ENCODE data around the gene JAK2. TPM values are rescaled to one million over a fixed set of nuclear protein-coding genes. Genes with fewer than 3 reads are reported as not detected.
"Not testable (repeated sequence)": the region's sequence is repeated elsewhere in the genome, so short reads cannot be mapped to it uniquely, and the experiment has no call there.

The JAK2 gene
- total RNA-seq, 1 experiment from 2014 or later, result 9.0 TPM

DNA sequence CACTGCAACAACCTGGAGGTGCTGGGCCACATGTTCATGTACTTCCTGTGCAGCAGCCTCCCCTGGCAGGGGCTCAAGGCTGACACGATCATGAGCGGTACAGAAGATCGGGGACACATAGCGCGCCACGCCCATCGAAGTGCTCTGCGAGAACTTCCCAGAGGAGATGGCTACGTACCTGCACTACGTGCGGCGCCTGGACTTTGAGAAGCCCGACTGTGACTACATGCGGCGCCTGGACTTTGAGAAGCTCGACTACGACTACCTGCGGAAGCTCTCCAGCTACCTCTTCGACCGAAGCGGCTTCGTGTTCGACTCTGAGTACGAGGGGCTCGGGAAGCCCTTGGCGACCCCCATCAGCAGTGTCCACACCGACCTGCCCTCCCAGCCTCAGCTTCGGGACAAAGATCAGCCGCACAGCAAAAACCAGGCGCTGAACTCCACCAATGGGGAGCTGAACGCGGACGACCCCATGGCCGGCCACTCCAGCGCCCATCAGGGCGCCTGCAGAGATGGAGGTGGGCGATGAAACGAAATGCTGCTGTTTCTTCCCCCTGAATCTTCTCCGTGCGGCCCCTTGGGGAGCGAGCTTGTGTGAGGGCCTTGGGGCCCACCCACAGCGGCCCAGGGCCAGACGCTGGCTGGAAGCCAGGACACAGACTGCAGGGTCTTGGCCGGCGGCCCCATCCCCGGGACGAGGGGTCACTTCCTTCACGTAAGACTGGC, 56.5 kb downstream of the JAK2 start:
- DNase-seq (ENCODE audit: low read depth), result no peak

GRCh38 chr9:5042661-5043178, 57.6 kb downstream of the JAK2 start:
- no peak for DNase-seq (ENCODE audit: low read depth)

DNA sequence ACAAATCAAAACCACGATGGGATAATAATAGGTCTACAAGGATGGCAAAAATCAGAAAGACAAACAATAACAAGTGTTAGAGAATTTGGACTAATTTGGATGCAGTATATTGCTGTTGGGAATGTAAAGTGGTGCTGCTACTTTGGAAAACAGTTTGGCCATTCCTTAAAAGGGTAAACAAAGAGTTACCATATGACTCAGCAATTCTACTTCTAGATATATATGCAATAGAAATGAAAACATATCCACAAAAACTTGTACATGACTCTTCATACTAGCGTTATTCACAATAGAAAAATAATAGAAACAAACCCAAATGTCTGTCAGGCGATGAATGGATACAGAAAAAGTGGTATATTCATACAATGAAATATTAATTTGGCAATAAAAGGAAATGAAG, 58.3 kb downstream of the JAK2 start:
- no peak for DNase-seq (ENCODE audit: low read depth)

DNA sequence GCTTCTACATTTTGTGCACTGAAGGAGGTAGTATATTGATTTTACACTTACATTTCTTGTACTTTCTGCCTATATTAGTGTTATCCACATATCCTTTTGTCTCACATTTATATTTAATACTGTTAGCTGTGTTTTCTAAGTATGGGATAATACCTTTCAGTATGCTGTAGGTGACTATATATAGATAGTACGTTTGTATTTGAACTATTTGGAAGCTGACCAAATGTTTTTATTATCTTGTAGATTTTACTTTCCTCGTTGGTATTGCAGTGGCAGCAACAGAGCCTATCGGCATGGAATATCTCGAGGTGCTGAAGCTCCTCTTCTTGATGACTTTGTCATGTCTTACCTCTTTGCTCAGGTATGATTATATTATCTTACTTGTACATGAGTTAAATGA, 59.1 kb downstream of the JAK2 start:
- no peak for DNase-seq (ENCODE audit: low read depth)

- peak; percentile 49 for DNase-seq (ENCODE audit: low read depth)
Measured at GRCh38 chr9:5052838-5053237, 67.8 kb downstream of the JAK2 start.

GRCh38 chr9:5062631-5063030, 77.6 kb downstream of the JAK2 start:
- DNase-seq (ENCODE audit: low read depth), result no peak

- no peak for DNase-seq (ENCODE audit: low read depth)
Measured at GRCh38 chr9:5072871-5073270, 87.8 kb downstream of the JAK2 start.

- no peak for DNase-seq (ENCODE audit: low read depth)
Measured at GRCh38 chr9:5073701-5074100, 88.6 kb downstream of the JAK2 start.

- no peak for DNase-seq (ENCODE audit: low read depth)
Measured at GRCh38 chr9:5085993-5086392, 100.9 kb downstream of the JAK2 start.

DNA sequence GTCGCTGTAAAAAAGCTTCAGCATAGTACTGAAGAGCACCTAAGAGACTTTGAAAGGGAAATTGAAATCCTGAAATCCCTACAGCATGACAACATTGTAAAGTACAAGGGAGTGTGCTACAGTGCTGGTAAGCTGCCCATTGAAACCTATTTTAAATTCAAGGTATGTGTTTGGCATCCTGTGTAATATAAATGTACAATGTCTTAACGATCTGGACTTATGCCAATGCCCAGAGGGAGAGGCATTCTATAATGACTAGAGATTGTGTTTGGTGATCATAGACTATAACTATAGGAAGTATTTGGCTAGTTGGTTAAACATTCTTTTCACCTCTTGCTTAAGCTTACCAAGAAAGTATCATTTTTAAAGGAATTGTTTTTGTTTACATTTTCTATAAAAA, 104.7 kb downstream of the JAK2 start:
- no peak for DNase-seq (ENCODE audit: low read depth)

DNA sequence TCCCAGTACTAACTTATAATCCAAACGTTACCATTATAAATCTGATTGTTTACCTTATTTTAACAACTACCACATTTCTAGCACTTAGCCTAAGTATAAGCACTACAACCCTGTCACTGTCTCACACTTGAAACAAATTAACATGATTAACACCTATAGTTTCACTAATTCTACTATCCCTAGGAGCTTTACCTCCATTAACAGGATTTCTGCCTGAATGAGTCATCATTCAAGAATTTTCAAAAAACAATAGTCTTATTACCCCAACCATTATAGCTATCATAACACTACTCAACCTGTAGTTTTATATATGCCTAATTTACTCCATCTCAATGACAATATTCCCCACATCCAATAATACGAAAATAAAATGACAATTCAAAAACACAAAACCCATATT, 110.7 kb downstream of the JAK2 start:
- DNase-seq (ENCODE audit: low read depth), result no peak

- no peak for DNase-seq (ENCODE audit: low read depth)
Measured at GRCh38 chr9:5099466-5099865, 114.4 kb downstream of the JAK2 start.

DNA sequence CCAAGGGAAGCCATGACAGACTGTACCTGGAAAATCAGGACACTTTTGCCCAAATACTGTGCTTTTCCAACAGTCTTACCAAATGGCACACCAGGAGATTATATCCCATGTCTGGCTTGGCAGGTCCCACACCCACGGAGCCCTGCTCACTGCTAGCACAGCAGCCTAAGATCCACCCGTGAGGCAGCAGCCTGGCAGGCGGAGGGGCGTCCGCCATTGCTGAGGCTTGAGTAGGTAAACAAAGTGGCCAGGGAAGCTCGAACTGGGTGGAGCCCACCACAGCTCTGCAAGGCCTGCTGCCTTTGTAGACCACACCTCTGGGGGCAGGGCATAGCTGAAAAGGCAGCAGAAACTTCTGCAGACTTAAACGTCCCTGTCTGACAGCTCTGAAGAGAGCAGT, 116.1 kb downstream of the JAK2 start:
- not testable (repeated sequence) for DNase-seq (ENCODE audit: low read depth)

- DNase-seq (ENCODE audit: low read depth), result not testable (repeated sequence)
Measured at GRCh38 chr9:5106517-5106916, 121.4 kb downstream of the JAK2 start.

GRCh38 chr9:5110867-5111681, 126.0 kb downstream of the JAK2 start:
- no peak for DNase-seq (ENCODE audit: low read depth)

DNA sequence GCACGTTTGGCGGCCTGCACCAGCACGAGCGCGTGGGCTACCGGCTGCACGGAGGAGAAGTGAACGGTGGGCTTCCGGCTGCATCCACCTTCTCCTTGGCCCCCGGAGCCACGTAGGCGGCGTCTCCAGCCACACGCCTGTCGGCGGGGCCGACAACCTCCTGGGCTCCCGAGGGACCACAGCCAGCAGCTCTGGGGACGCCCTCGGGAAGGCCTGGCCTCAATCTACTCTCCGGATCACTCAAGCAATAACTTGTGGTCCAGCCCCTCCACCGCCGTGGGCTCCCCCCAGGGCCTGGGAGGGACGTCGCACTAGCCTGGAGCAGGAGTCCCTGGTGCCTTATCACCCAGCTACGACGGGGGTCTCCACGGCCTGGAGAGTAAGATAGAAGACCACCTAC, 126.6 kb downstream of the JAK2 start:
- DNase-seq (ENCODE audit: low read depth), result no peak

GRCh38 chr9:5112109-5112592, 127.1 kb downstream of the JAK2 start:
- DNase-seq (ENCODE audit: low read depth), result no peak

DNA sequence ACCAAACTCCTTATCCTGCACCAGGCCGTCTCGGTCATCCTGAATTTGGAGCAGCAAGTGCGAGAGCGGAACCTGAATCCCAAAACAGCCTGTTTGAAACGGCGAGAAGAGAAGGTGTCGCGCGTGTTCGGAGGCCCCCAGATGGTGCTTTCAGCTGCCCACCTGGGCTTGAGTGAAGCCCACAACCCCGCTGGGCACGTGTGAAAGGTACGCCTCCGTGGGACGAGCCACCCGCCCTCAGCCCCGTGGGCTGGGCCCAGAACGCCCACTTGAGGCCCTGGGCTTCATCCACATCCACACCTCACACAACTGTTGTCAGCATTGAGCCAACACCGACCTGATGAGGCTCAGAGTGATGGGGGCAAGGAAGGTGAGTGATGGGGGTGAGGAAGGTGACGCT, 127.6 kb downstream of the JAK2 start:
- DNase-seq (ENCODE audit: low read depth), result no peak

GRCh38 chr9:5113523-5113922, 128.5 kb downstream of the JAK2 start:
- no peak for DNase-seq (ENCODE audit: low read depth)

GRCh38 chr9:5113994-5114748, 129.1 kb downstream of the JAK2 start:
- DNase-seq (ENCODE audit: low read depth), result no peak

DNA sequence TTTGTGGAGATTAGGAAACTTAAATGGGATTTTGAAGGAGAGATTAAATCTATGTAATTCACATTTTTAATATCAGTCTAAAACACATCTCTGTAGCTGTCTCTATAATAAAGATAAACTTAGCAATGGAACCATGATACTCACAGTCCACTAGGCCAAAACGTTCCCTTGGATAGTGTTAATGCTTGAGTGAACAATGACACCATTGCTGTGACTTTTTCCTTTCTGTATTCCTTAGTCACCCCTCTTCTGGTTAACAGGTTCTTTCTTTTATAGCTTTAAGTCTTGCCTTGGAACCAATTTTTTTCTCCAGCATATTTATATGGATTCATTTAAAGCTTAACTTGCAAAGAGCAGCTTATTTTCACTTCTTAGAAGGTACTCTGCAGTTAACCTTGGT, 137.0 kb downstream of the JAK2 start:
- no peak for DNase-seq (ENCODE audit: low read depth)

- DNase-seq (ENCODE audit: low read depth), result no peak
Measured at GRCh38 chr9:5122516-5122915, 137.4 kb downstream of the JAK2 start.
